Panc1 (cell line): ENCODE measurements around the gene DGKG. TPM values are rescaled to one million over a fixed set of nuclear protein-coding genes. Genes with fewer than 3 reads are reported as not detected.

Experiments
- ATAC-seq: fragments of 200-7000 bp; cut with Tn5 transposase; 2 replicates; pipeline ENCODE4 v1.9.1; 2020; ENCODE audit warnings: mild to moderate bottlenecking, moderate library complexity
- BruUV-seq: library from RNA; stranded (reverse); fragments of 400-500 nt; replicated peaks from 2 replicates; lab custom pipeline; 2021; lab: Mats Ljungman, UMichigan
- CTCF ChIA-PET: fragments of 300-600 bp; sonication (Branson Sonifier 250); formaldehyde crosslinking; loops from one replicate; lab custom pipeline; 2022; ENCODE audit warnings: antibody characterized with exemption; lab: Charles Lee
- POLR2A ChIA-PET: fragments of 300-600 bp; sonication (Branson Sonifier 250); formaldehyde crosslinking; loops from one replicate; lab custom pipeline; 2022; ENCODE audit warnings: antibody characterized with exemption; lab: Charles Lee
- DNase-seq: peaks from one replicate; pipeline ENCODE4 v3.0.0-alpha.2; 2010; ENCODE audit warnings: low read depth, low spot score
- H3K27ac ChIP-seq: 2 replicates; pipeline ENCODE4 v1.5.1; 2011; ENCODE audit warnings: mild to moderate bottlenecking, low read length, inconsistent platforms
- H3K27me3 ChIP-seq: fragments of 200-500 bp; sonication (Bioruptor generic); 2 replicates; pipeline ENCODE4 v1.6.0; 2014; ENCODE audit warnings: low read length, inconsistent platforms; ENCODE audit not compliant: control insufficient read depth, insufficient read depth
- H3K36me3 ChIP-seq: fragments of 200-500 bp; sonication (Bioruptor generic); 2 replicates; pipeline ENCODE4 v1.5.1; 2014; ENCODE audit warnings: inconsistent platforms, mild to moderate bottlenecking, low read length, moderate library complexity; ENCODE audit not compliant: control insufficient read depth, insufficient read depth
- H3K4me1 ChIP-seq: 2 replicates; pipeline ENCODE4 v1.5.1; 2011; ENCODE audit warnings: inconsistent platforms, mild to moderate bottlenecking, low read length, moderate library complexity; ENCODE audit not compliant: control insufficient read depth, insufficient read depth
- H3K4me3 ChIP-seq, 2 experiments: 2 replicates each; pipeline ENCODE4 v1.5.1; 2011 to 2012; ENCODE audit warnings: low read depth in 2 of 2, low read length in 2 of 2, mild to moderate bottlenecking in 2 of 2, inconsistent platforms in 1 of 2, moderate library complexity in 1 of 2
- H3K9me3 ChIP-seq: fragments of 200-500 bp; sonication (Bioruptor generic); 2 replicates; pipeline ENCODE4 v1.5.1; 2014; ENCODE audit warnings: low read depth, mild to moderate bottlenecking, inconsistent platforms, low read length, moderate library complexity; ENCODE audit not compliant: control insufficient read depth, insufficient read depth
- CTCF ChIP-seq: fragments of 450-650 bp; IDR thresholded peaks from 2 replicates; pipeline ENCODE4 v1.5.1; 2017; ENCODE audit warnings: mild to moderate bottlenecking
- REST ChIP-seq, 2 experiments: IDR thresholded peaks; 2 replicates each; pipeline ENCODE4 v1.6.1; 2011 to 2012; ENCODE audit warnings: low read depth in 2 of 2, control low read depth in 1 of 2, low read length in 1 of 2, mild to moderate bottlenecking in 1 of 2, moderate library complexity in 1 of 2; ENCODE audit not compliant: insufficient read depth in 1 of 2
- TCF7L2 ChIP-seq: IDR thresholded peaks from 2 replicates; pipeline ENCODE4 v1.6.1; 2011; ENCODE audit warnings: mild to moderate bottlenecking, low read depth, low read length, inconsistent platforms
- in situ Hi-C: cut with HindIII; loops from 2 replicates; pipeline ENCODE4 v1.10.0; 2016; ENCODE audit warnings: low sequenced_read_pairs, low pct_unique_long_range_greater_than_20kb
- intact Hi-C: fragments of 100-400 bp; cut with micrococcal nuclease; formaldehyde crosslinking; loops from one replicate; pipeline ENCODE4 v1.10.0; 2022; ENCODE audit not compliant: unreplicated experiment
- total RNA-seq: library from RNA; stranded (reverse); gene quantifications from one replicate; pipeline ENCODE4 v1.2.1, GENCODE V29; 2021; ENCODE audit not compliant: unreplicated experiment

Gene DGKG
- total RNA-seq, 1 experiment from 2014 or later = 0.46 TPM

DNA sequence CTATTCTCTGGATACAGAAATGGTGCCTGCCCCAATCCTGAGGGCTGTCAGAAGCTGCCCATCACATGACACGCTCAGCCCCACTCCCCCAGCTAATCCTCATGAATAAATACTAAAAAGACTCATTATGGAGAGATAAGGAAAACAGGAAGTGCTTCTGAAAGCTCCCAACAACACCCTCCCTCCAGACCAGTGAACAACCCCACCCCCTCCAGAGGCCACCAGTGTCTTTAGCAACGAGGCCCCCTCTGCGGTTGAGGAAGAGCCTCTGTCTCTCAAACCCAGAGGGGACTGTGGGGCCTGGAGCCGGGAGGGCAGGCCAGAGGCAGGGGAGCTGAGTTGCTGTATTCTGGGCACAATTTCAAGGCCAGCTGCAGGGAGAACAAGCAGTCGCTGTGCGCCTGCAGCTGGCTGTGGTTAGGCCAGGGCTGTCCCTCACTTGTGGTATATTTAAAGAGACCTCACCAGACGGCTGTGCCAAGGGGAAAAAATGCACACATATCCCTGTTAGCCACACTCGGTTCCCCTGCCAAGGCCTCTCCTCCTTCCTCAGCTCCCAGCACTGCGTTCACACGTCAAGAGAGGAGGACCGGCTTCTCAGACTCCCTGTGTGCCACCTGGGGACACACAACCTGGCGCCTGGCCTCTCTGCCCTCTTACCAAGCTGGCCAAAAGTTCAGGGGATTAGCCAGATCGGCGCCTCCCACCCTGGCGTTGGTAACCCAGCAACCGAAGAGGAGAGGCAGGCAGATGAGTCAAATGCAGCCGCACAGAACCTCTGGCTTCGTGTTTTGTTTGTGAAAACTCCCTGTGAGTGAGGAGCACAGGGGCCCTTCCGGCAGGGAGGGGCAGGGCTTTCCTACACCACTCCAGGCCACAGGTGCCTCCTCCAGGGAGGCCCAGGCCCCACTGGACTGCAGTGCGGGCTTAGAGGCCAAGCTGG, 152.0 kb downstream of the DGKG start:
- Histone ChIP-seq H3K36me3 (no peaks in the 10 kb centered on the region), H3K27ac (no peak overlapping the region), H3K27me3 (peaks cover 3% of the 10 kb centered on the region; the same call in 1 of the 2 replicates), H3K4me1 (no peaks in the 10 kb centered on the region), H3K4me3 (no peak overlapping the region), H3K9me3 (no peaks in the 10 kb centered on the region)
- CTCF ChIA-PET = no interaction called here
- intact Hi-C loops (no loop called here), in situ Hi-C loops (no loop called here)
- ATAC-seq (peak; percentile 48; the same call in 1 of the 2 replicates), DNase-seq (no peak)
- POLR2A ChIA-PET = no interaction called here
- BruUV-seq = no TSS peak
- TF ChIP-seq REST (IDR thresholded peaks at IDR 0.05; ENCODE audit: insufficient read depth in 1 of 2, low read depth in 2 of 2, low read length in 1 of 2) = no peak

- Histone ChIP-seq H3K9me3 (no peaks in the 10 kb centered on the region), H3K27me3 (no peaks in the 10 kb centered on the region; the same call in 1 of the 2 replicates), H3K4me1 (no peaks in the 10 kb centered on the region), H3K36me3 (no peaks in the 10 kb centered on the region), H3K4me3 (no peak overlapping the region), H3K27ac (no peak overlapping the region)
- ChIA-PET POLR2A (interaction anchor here (0.7 kb wide), 1 partner anchor 16 kb away, joined by 15 read pairs; no protein-coding TSS in a partner anchor), CTCF (interaction anchor here (0.6 kb wide), 2 partner anchors 101 to 221 kb away, joined by 3 to 5 read pairs; no protein-coding TSS in a partner anchor)
- TF ChIP-seq TCF7L2 = no peak
- no peak for TF ChIP-seq REST (IDR thresholded peaks at IDR 0.05; ENCODE audit: insufficient read depth in 1 of 2, low read depth in 2 of 2, low read length in 1 of 2)
- no peak for TF ChIP-seq CTCF
- BruUV-seq = no TSS peak
- in situ Hi-C loops (no loop called here), intact Hi-C loops (no loop called here)
- DNase-seq (no peak), ATAC-seq (no peak)
Observed at GRCh38 chr3:186208296-186208989, 153.6 kb downstream of the DGKG start.
